Sigmoid colon (tissue), 4 donors: ENCODE measurements around the gene SOX30.

Source experiments
- CTCF ChIP-seq, 4 experiments: fragments of 450-650 bp in 3 of 4; fragments of 200-600 bp in 1 of 4; IDR thresholded peaks; one replicate each; pipeline ENCODE4 v1.5.1; 2016 to 2019; ENCODE audit warnings: antibody characterized with exemption in 4 of 4, mild to moderate bottlenecking in 3 of 4, moderate library complexity in 2 of 4
- EP300 ChIP-seq, 4 donors: sonication (generic); formaldehyde crosslinking; IDR thresholded peaks; one replicate each; pipeline ENCODE4 v1.6.1; 2017; ENCODE audit warnings: antibody characterized with exemption in 4 of 4
- POLR2A ChIP-seq, 2 donors: fragments of 450-650 bp; IDR thresholded peaks; one replicate each; pipeline ENCODE4 v1.6.1; 2016; ENCODE audit warnings: antibody characterized with exemption in 2 of 2, mild to moderate bottlenecking in 2 of 2, moderate library complexity in 2 of 2

GRCh38 chr5:157659868-157660660 lies 7.8 kb upstream of the SOX30 start:
- TF ChIP-seq POLR2A (IDR thresholded peaks at IDR 0.05) (no peak), CTCF (IDR thresholded peaks at IDR 0.05) (no peak), EP300 (IDR thresholded peaks at IDR 0.05) (no peak)
